SKM-1 treated with dmso at 0.1 percent for 144 hours (cell line): Measurements from ENCODE around the gene ZNF664.

ENCODE experiments used
- DNase-seq: peaks from one replicate; lab custom pipeline; 2025; ENCODE audit not compliant: unreplicated experiment; lab: John Stamatoyannopoulos, UW

ZNF664 gene

GRCh38 chr12:123957196-123957595 is 15.8 kb upstream of the ZNF664 start:
- no peak for DNase-seq

GRCh38 chr12:123958462-123958861 is 14.6 kb upstream of the ZNF664 start:
- no peak for DNase-seq

- no peak for DNase-seq
These were observed 14.1 kb upstream of the ZNF664 start for GRCh38 chr12:123958876-123959275.

- no peak for DNase-seq
These were observed 12.8 kb upstream of the ZNF664 start for GRCh38 chr12:123960029-123960735.

GRCh38 chr12:123960856-123961255 is 12.2 kb upstream of the ZNF664 start:
- no peak for DNase-seq

GRCh38 chr12:123961585-123962345 is 11.2 kb upstream of the ZNF664 start:
- DNase-seq, result no peak

- no peak for DNase-seq
These were observed 10.5 kb upstream of the ZNF664 start for GRCh38 chr12:123962513-123962912.

- no peak for DNase-seq
These were observed 9.2 kb upstream of the ZNF664 start for GRCh38 chr12:123963821-123964220.

GRCh38 chr12:123965382-123965781 is 7.6 kb upstream of the ZNF664 start:
- DNase-seq, result no peak

GRCh38 chr12:123966596-123966995 is 6.4 kb upstream of the ZNF664 start:
- DNase-seq, result no peak

GRCh38 chr12:123967121-123967586 is 5.9 kb upstream of the ZNF664 start:
- no peak for DNase-seq

GRCh38 chr12:123971449-123971769 is 1.6 kb upstream of the ZNF664 start:
- DNase-seq, result no peak

- DNase-seq, result no peak
These were observed 1.1 kb upstream of the ZNF664 start for GRCh38 chr12:123971770-123972456.

GRCh38 chr12:123973552-123974341 is 732 bp downstream of the ZNF664 start:
- no peak for DNase-seq

- no peak for DNase-seq
These were observed 3.3 kb downstream of the ZNF664 start for GRCh38 chr12:123976227-123976826.

- no peak for DNase-seq
These were observed 6.6 kb downstream of the ZNF664 start for GRCh38 chr12:123979566-123979965.

GRCh38 chr12:123982269-123982668 is 9.3 kb downstream of the ZNF664 start:
- no peak for DNase-seq

GRCh38 chr12:123983822-123984485 is 10.9 kb downstream of the ZNF664 start:
- DNase-seq, result peak; percentile 17

- no peak for DNase-seq
These were observed 11.9 kb downstream of the ZNF664 start for GRCh38 chr12:123984903-123985302.

GRCh38 chr12:123986374-123986965 is 13.5 kb downstream of the ZNF664 start:
- no peak for DNase-seq
